GM23248 (cell line): ENCODE data around the gene CACNA2D1. TPM values are rescaled to one million over a fixed set of nuclear protein-coding genes. Genes with fewer than 3 reads are reported as not detected.

ENCODE experiments used
- DNase-seq: peaks from one replicate; pipeline ENCODE4 v3.0.0-alpha.2; 2015
- H2AFZ ChIP-seq: fragments of 200-600 bp; sonication (generic); 2 replicates; pipeline ENCODE4 v1.6.1; 2016; ENCODE audit warnings: antibody characterized with exemption
- H3F3A ChIP-seq: fragments of 200-600 bp; sonication (generic); 2 replicates; pipeline ENCODE4 v1.6.1; 2016; ENCODE audit warnings: mild to moderate bottlenecking, antibody characterized with exemption, mixed run types; ENCODE audit not compliant: insufficient read depth
- H3K27ac ChIP-seq: fragments of 200-600 bp; sonication (generic); 2 replicates; pipeline ENCODE4 v1.5.1; 2016; ENCODE audit warnings: mild to moderate bottlenecking
- H3K27me3 ChIP-seq: fragments of 200-600 bp; sonication (generic); replicated peaks from 2 replicates; pipeline ENCODE4 v1.6.1; 2016; ENCODE audit warnings: mild to moderate bottlenecking; ENCODE audit not compliant: insufficient read depth
- H3K36me3 ChIP-seq: fragments of 200-600 bp; sonication (generic); 2 replicates; pipeline ENCODE4 v1.6.1; 2016; ENCODE audit warnings: low read depth, mild to moderate bottlenecking
- H3K4me1 ChIP-seq: fragments of 200-600 bp; sonication (generic); 2 replicates; pipeline ENCODE4 v1.6.1; 2016; ENCODE audit warnings: mild to moderate bottlenecking; ENCODE audit not compliant: insufficient read depth
- H3K4me2 ChIP-seq: fragments of 200-600 bp; sonication (generic); one replicate; pipeline ENCODE4 v1.6.1; 2016; ENCODE audit warnings: mild to moderate bottlenecking; ENCODE audit not compliant: unreplicated experiment
- H3K4me3 ChIP-seq: fragments of 200-600 bp; sonication (generic); 2 replicates; pipeline ENCODE4 v1.5.1; 2016; ENCODE audit warnings: mild to moderate bottlenecking
- H3K79me2 ChIP-seq: fragments of 200-600 bp; sonication (generic); 2 replicates; pipeline ENCODE4 v1.6.1; 2016; ENCODE audit warnings: mild to moderate bottlenecking; ENCODE audit not compliant: insufficient read depth
- H3K9ac ChIP-seq: fragments of 200-600 bp; sonication (generic); 2 replicates; pipeline ENCODE4 v1.6.1; 2016; ENCODE audit warnings: mild to moderate bottlenecking
- H3K9me2 ChIP-seq: fragments of 200-600 bp; sonication (generic); 2 replicates; pipeline ENCODE4 v1.6.1; 2016; ENCODE audit warnings: mixed run types, mild to moderate bottlenecking, moderate library complexity; ENCODE audit not compliant: insufficient read depth
- H3K9me3 ChIP-seq: fragments of 200-600 bp; sonication (generic); one replicate; pipeline ENCODE4 v1.6.1; 2017; ENCODE audit warnings: low read depth
- H4K20me1 ChIP-seq: fragments of 200-600 bp; sonication (generic); 2 replicates; pipeline ENCODE4 v1.6.0; 2016; ENCODE audit not compliant: insufficient read depth
- EZH2 ChIP-seq: fragments of 200-600 bp; sonication (generic); IDR thresholded peaks from 2 replicates; pipeline ENCODE4 v1.6.1; 2018; ENCODE audit warnings: antibody characterized with exemption, mild to moderate bottlenecking; ENCODE audit not compliant: insufficient read depth, poor library complexity, severe bottlenecking
- EZH2phosphoT487 ChIP-seq: fragments of 200-600 bp; sonication (generic); IDR thresholded peaks from 2 replicates; pipeline ENCODE4 v1.6.1; 2018; ENCODE audit warnings: antibody characterized with exemption, moderate library complexity, mild to moderate bottlenecking, low read depth; ENCODE audit not compliant: insufficient read depth
- WGBS, 2 experiments: methylation state at CpG; one replicate each; pipeline ENCODE4 v1.1.6; 2015 to 2017; ENCODE audit warnings: low lambda C conversion rate in 2 of 2, low coverage in 1 of 2; ENCODE audit errors: missing lambda C conversion rate in 2 of 2; 5-methylcytosine and 5-hydroxymethylcytosine counted together
- in situ Hi-C: fragments of 300-500 bp; cut with MboI; formaldehyde crosslinking; loops from 2 replicates; pipeline ENCODE4 v1.15.0; 2020
- polyA plus RNA-seq: library from polyadenylated mRNA; unstranded; fragments of >200 nt; fragmentation: Nextera tagmentation; extraction: Ambion mirVana; gene quantifications from 2 replicates; pipeline ENCODE4 v1.2.1, GENCODE V29; 2016
- total RNA-seq: library from RNA; depleted of rRNA; stranded (reverse); fragments of >200 nt; shearing (Covaris generic); gene quantifications from 2 replicates; pipeline ENCODE4 v1.2.3, GENCODE V29; 2014

The CACNA2D1 gene
- total and polyA plus RNA-seq, 2 experiments from 2014 or later = 7.7 to 21.2 TPM

- Histone ChIP-seq H3K27me3 (no peaks in the 10 kb centered on the region), H3K9me2 (no peaks in the 10 kb centered on the region), H3K9ac (no peak overlapping the region), H2AFZ (no peak overlapping the region), H3K4me2 (no peak overlapping the region), H3F3A (no peaks in the 10 kb centered on the region), H3K36me3 (no peaks in the 10 kb centered on the region), H3K4me3 (no peak overlapping the region), H3K9me3 (no peaks in the 10 kb centered on the region), H3K79me2 (no peaks in the 10 kb centered on the region), H3K27ac (no peak overlapping the region), H4K20me1 (no peaks in the 10 kb centered on the region), H3K4me1 (no peaks in the 10 kb centered on the region)
- TF ChIP-seq EZH2phosphoT487 = no peak
- TF ChIP-seq EZH2 = no peak
- no peak for DNase-seq
- in situ Hi-C loops = no loop called here
- 98 to 99% methylated on average over 12 of the region's 12 CpGs for WGBS, 2 experiments
These were observed 361.8 kb downstream of the CACNA2D1 start for GRCh38 chr7:82081644-82082224.

DNA sequence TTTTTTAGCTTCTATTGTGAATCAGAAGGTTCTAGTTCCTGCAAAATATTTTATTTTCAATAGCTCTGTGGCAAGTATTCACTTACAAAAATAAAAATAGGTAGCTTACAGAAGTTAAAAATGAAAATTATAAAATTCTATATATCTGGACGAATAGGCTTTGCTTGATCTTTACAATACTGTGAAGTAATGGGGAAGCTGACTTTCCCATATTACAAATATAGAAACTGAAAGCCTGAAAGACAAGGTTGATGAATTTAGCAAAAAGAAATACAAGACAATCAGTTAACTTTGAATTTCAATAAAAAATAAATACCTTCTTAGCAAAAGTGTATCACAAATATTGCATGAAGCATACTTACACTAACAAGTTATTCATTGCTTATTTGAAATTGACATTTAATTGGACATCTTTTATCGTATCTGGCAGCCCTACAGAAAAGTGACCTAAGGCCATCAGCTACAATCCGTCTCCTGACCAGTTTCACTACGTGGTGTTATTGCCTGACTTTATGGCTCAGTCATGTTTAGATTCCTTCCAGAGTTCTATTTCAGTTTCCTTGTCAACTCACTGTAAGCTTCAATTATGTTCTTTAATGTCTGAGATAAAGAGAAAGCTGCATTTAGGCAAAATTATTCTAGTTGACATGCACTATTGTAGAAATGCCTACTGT lies 363.2 kb downstream of the CACNA2D1 start:
- in situ Hi-C loops = no loop called here
- Histone ChIP-seq H3K4me3 (no peak overlapping the region), H3K27ac (no peak overlapping the region), H3K27me3 (no peaks in the 10 kb centered on the region), H2AFZ (no peak overlapping the region), H3K9me2 (no peaks in the 10 kb centered on the region), H3K4me2 (no peak overlapping the region), H3F3A (no peaks in the 10 kb centered on the region), H3K9me3 (no peaks in the 10 kb centered on the region), H4K20me1 (no peaks in the 10 kb centered on the region), H3K36me3 (no peaks in the 10 kb centered on the region), H3K9ac (no peak overlapping the region), H3K79me2 (no peaks in the 10 kb centered on the region), H3K4me1 (no peaks in the 10 kb centered on the region)
- DNase-seq = no peak
- TF ChIP-seq EZH2phosphoT487 = no peak
- no peak for TF ChIP-seq EZH2
- WGBS, 2 experiments = 88 to 92% methylated on average over 4 of the region's 4 CpGs

DNA sequence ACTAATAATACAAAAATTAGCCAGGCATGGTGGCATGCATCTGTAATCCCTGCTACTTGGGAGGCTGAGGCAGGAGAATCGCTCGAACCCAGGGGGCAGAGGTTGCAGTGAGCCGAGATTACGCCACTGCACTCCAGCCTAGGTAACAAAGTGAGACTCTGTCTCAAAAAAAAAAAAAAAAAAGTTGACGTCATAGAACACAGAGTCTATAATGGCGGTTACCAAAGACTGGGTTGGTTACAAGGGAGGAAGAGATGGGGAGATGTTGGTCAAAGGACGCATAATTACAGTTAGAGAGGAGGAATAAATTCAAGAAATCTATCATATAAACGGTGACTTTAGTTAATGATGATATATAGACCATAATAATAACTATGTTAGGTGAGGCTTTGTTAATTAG lies 364.1 kb downstream of the CACNA2D1 start:
- H3K9me2 ChIP-seq = no peaks in the 10 kb centered on the region
- no peaks in the 10 kb centered on the region for H3K9me3 ChIP-seq
- TF ChIP-seq EZH2 = no peak
- TF ChIP-seq EZH2phosphoT487 = no peak
- 93 to 97% methylated on average over 7 to 8 of the region's 8 CpGs for WGBS, 2 experiments
- no peak for DNase-seq
- no peak overlapping the region for H3K4me2 ChIP-seq
- in situ Hi-C loops = no loop called here
- no peak overlapping the region for H3K4me3 ChIP-seq
- no peak overlapping the region for H2AFZ ChIP-seq
- no peaks in the 10 kb centered on the region for H3K36me3 ChIP-seq
- no peaks in the 10 kb centered on the region for H3K4me1 ChIP-seq
- H3K9ac ChIP-seq = no peak overlapping the region
- H3F3A ChIP-seq = no peaks in the 10 kb centered on the region
- no peaks in the 10 kb centered on the region for H3K27me3 ChIP-seq
- H4K20me1 ChIP-seq = no peaks in the 10 kb centered on the region
- H3K79me2 ChIP-seq = no peaks in the 10 kb centered on the region
- H3K27ac ChIP-seq = no peak overlapping the region

DNA sequence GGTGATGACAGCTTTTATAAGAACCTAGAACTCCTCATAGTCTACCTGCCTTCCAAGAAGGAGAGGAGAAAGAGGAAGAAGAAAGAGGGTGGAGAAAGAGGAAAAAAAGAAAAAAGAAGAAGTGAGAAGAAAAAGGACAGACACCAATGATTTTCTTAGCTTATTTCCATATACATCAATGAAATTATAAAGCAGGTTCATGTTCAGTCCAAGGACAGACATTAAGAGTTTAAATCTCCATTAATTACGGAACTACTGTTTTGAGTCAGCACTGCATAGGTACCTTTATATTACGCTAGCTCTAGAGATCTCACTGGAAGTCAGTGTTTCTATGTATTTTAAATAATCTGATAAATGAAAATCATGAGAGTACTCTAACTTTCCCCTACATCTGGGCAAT lies 364.8 kb downstream of the CACNA2D1 start:
- in situ Hi-C loops = no loop called here
- no peak for DNase-seq
- Histone ChIP-seq H2AFZ (no peak overlapping the region), H3K4me1 (no peaks in the 10 kb centered on the region), H3K36me3 (no peaks in the 10 kb centered on the region), H3K9ac (no peak overlapping the region), H3K9me2 (no peaks in the 10 kb centered on the region), H3K27me3 (no peaks in the 10 kb centered on the region), H3K4me2 (no peak overlapping the region), H3K4me3 (no peak overlapping the region), H3K79me2 (no peaks in the 10 kb centered on the region), H3F3A (no peaks in the 10 kb centered on the region), H3K9me3 (no peaks in the 10 kb centered on the region), H3K27ac (no peak overlapping the region), H4K20me1 (no peaks in the 10 kb centered on the region)
- TF ChIP-seq EZH2phosphoT487 (no peak), EZH2 (no peak)
- WGBS, 2 experiments = 95 to 96% methylated on average over 2 of the region's 2 CpGs
